Peyer's patch (tissue), 4 donors: ENCODE results near the gene RBMS1.

Experiments used
- CTCF ChIP-seq, 6 experiments: fragments of 450-650 bp in 4 of 6; fragments of 200-600 bp in 2 of 6; sonication (generic) in 1 of 6; IDR thresholded peaks; one replicate each; pipeline ENCODE4 v1.5.1; 2017 to 2019; ENCODE audit warnings: antibody characterized with exemption in 6 of 6, mild to moderate bottlenecking in 3 of 6, moderate library complexity in 1 of 6
- POLR2A ChIP-seq, 2 donors: fragments of 450-650 bp; IDR thresholded peaks; one replicate each; pipeline ENCODE4 v1.5.1; 2017; ENCODE audit warnings: antibody characterized with exemption in 2 of 2, mild to moderate bottlenecking in 2 of 2, moderate library complexity in 2 of 2

GRCh38 chr2:160417745-160418397, 75.7 kb downstream of the RBMS1 start:
- TF ChIP-seq CTCF (IDR thresholded peaks at IDR 0.05) (no peak), POLR2A (IDR thresholded peaks at IDR 0.05) (no peak)
